ENCODE data around the gene MTMR2. TPM values are rescaled to one million over a fixed set of nuclear protein-coding genes. Genes with fewer than 3 reads are reported as not detected.
"Not testable (repeated sequence)": the region's sequence is repeated elsewhere in the genome, so short reads cannot be mapped to it uniquely, and the experiment has no call there.

Gene MTMR2
- total RNA-seq, 1 donor from 2014 or later, result 14.7 TPM

DNA sequence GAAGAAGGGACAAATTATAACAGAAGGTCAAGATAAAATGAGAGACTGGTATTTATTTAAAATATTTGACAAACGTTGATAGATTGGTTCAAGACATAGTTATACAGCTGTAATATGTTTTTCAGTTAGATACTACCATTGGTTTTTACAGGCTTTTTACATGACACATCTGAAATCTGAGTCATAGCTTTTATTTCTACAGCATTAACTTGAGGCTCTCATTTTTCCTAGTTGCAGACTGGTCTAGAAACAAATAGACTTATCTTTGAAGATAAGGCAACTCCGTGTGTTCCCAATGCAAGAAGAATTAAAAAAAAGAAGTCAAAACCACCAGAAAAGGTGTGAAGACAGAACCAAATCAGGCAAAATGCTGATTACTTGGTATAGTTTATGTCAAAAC lies 102.3 kb downstream of the MTMR2 start:
- intact Hi-C loops (cut with DNase I), result no loop called here
- DNase-seq (ENCODE audit: low spot score in 2 of 2), result no peak
- H3K27me3 ChIP-seq, result no peaks in the 10 kb centered on the region
- H3K4me1 ChIP-seq, result no peaks in the 10 kb centered on the region
- H3K4me3 ChIP-seq, result no peak overlapping the region
- H3K36me3 ChIP-seq, result peaks cover 9 to 29% of the 10 kb centered on the region in 2 donors
- H3K27ac ChIP-seq, result no peak overlapping the region
- TF ChIP-seq, protein P1, sequence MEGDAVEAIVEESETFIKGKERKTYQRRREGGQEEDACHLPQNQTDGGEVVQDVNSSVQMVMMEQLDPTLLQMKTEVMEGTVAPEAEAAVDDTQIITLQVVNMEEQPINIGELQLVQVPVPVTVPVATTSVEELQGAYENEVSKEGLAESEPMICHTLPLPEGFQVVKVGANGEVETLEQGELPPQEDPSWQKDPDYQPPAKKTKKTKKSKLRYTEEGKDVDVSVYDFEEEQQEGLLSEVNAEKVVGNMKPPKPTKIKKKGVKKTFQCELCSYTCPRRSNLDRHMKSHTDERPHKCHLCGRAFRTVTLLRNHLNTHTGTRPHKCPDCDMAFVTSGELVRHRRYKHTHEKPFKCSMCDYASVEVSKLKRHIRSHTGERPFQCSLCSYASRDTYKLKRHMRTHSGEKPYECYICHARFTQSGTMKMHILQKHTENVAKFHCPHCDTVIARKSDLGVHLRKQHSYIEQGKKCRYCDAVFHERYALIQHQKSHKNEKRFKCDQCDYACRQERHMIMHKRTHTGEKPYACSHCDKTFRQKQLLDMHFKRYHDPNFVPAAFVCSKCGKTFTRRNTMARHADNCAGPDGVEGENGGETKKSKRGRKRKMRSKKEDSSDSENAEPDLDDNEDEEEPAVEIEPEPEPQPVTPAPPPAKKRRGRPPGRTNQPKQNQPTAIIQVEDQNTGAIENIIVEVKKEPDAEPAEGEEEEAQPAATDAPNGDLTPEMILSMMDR (IDR thresholded peaks at IDR 0.05), result no peak
- H3K9me3 ChIP-seq, result no peaks in the 10 kb centered on the region

- intact Hi-C loops (cut with DNase I), result no loop called here
- Histone ChIP-seq H3K4me3 (no peak overlapping the region), H3K36me3 (peaks cover 12 to 24% of the 10 kb centered on the region in 2 donors)
These were observed 107.9 kb downstream of the MTMR2 start for GRCh38 chr11:95816037-95816436.

DNA sequence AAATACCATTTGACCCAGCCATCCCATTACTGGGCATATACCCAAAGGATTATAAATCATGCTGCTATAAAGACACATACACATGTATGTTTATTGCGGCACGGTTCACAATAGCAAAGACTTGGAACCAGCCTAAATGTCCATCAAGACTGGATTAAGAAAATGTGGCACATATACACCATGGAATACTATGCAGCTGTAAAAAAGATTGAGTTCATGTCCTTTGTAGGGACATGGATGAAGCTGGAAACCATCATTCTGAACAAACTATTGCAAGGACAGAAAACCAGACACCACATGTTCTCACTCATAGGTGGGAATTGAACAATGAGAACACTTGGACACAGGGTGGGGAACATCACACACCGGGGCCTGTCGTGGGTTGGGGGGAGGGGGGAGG lies 112.9 kb downstream of the MTMR2 start:
- H3K4me3 ChIP-seq; intact Hi-C loops (cut with DNase I); H3K9me3 ChIP-seq; DNase-seq (ENCODE audit: low spot score in 2 of 2); H3K4me1 ChIP-seq; H3K27me3 ChIP-seq; H3K27ac ChIP-seq: not testable (repeated sequence)
- peaks cover 2 to 14% of the 10 kb centered on the region in 2 donors for H3K36me3 ChIP-seq

More at GRCh38 chr11:95816037-95816436, 107.9 kb downstream of the MTMR2 start:
- H3K27ac ChIP-seq, result no peak overlapping the region
- H3K4me1 ChIP-seq, result no peaks in the 10 kb centered on the region
- TF ChIP-seq, protein P1 (IDR thresholded peaks at IDR 0.05), result no peak
- H3K9me3 ChIP-seq, result no peaks in the 10 kb centered on the region
- no peaks in the 10 kb centered on the region for H3K27me3 ChIP-seq
- no peak for DNase-seq (ENCODE audit: low spot score in 2 of 2)

DNA sequence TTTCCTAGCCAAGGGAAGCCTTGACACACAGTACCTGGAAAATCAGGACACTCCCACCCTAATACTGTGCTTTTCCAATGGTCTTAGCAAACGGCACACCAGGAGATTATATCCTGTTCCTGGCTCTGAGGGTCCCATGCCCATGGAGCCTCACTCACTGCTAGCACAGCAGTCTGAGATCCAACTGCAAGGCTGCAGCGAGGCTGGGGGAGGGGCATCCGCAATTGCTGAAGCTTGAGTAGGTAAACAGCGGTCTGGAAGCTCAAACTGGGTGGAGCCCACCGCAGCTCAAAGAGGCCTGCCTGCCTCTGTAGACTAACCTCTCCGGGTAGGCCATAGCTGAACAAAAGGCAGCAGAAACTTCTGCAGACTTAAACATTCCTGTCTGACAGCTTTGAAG lies 117.4 kb downstream of the MTMR2 start:
- H3K4me1 ChIP-seq; H3K27me3 ChIP-seq; DNase-seq (ENCODE audit: low spot score in 2 of 2): not testable (repeated sequence)

DNA sequence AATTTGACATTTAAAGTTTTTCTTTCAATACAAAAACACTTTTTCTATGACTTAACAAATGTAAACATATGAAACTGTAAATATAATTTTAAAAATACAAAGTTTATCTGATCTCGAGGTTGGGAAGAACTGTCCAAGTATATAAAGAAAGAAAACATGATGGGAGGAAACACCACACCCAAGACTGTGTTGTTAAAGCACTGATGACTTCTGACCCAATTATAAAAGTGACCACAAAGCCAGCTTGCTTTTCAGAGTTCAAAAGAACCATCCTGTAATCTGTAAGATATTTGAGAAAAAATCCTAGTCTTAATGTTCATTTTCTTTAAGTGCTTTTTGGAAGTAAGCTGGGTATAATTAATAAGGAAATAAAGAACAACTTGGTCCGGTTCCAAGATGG lies 118.0 kb downstream of the MTMR2 start:
- intact Hi-C loops (cut with DNase I), result no loop called here
- TF ChIP-seq, protein P1 (IDR thresholded peaks at IDR 0.05), result no peak
- no peaks in the 10 kb centered on the region for H3K9me3 ChIP-seq
- no peak overlapping the region for H3K4me3 ChIP-seq
- H3K27me3 ChIP-seq, result no peaks in the 10 kb centered on the region
- no peaks in the 10 kb centered on the region for H3K4me1 ChIP-seq
- no peak overlapping the region for H3K27ac ChIP-seq
- DNase-seq (ENCODE audit: low spot score in 2 of 2), result no peak
- peaks cover 0 to 8% of the 10 kb centered on the region in 2 donors for H3K36me3 ChIP-seq

More for the DNA sequence above, 117.4 kb downstream of the MTMR2 start:
- H3K9me3 ChIP-seq; H3K27ac ChIP-seq; intact Hi-C loops (cut with DNase I); H3K36me3 ChIP-seq; H3K4me3 ChIP-seq: not testable (repeated sequence)

DNA sequence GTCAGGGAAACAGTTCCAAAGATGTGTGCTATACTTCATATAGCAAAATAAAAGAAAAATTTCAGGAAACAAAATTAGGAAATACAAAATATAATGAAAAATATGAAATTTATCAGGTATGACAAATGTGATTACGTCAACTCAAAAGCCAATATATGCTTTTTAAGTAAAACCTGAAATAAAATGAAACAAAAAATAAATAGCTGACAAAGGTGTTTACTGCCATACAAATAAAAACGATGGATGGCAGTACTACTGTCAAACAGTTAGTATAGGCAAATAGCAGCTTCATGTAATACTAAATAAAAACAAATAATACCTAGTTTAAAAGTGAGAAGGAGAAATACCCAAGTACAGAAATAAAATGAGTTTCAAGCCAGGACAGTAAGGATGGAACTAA lies 119.9 kb downstream of the MTMR2 start:
- TF ChIP-seq, protein P1 (IDR thresholded peaks at IDR 0.05), result no peak

GRCh38 chr11:95802806-95803205 lies 121.1 kb downstream of the MTMR2 start:
- H3K4me1 ChIP-seq, result no peaks in the 10 kb centered on the region
- no peak for DNase-seq (ENCODE audit: low spot score in 2 of 2)
- H3K4me3 ChIP-seq, result no peak overlapping the region
- H3K9me3 ChIP-seq, result no peaks in the 10 kb centered on the region
- H3K27me3 ChIP-seq, result no peaks in the 10 kb centered on the region
- TF ChIP-seq, protein P1 (IDR thresholded peaks at IDR 0.05), result no peak
- H3K27ac ChIP-seq, result no peak overlapping the region
- H3K36me3 ChIP-seq, result peaks cover 8 to 14% of the 10 kb centered on the region in 2 donors
- intact Hi-C loops (cut with DNase I), result no loop called here

More for the DNA sequence above, 119.9 kb downstream of the MTMR2 start:
- H3K36me3 ChIP-seq, result peaks cover 8 to 14% of the 10 kb centered on the region in 2 donors
- no peak overlapping the region for H3K4me3 ChIP-seq
- no peak for DNase-seq (ENCODE audit: low spot score in 2 of 2)
- no peaks in the 10 kb centered on the region for H3K9me3 ChIP-seq
- no peak overlapping the region for H3K27ac ChIP-seq
- no peaks in the 10 kb centered on the region for H3K27me3 ChIP-seq
- no peaks in the 10 kb centered on the region for H3K4me1 ChIP-seq
- intact Hi-C loops (cut with DNase I), result no loop called here
